ENCODE results near the gene STEAP2.

STEAP2 gene

GRCh38 chr7:90267263-90267858 is 55.8 kb downstream of the STEAP2 start:
- DNase-seq (ENCODE audit: low spot score in 2 of 2) (no peak), ATAC-seq (no peak)
- Mint-ChIP-seq H3K36me3 (no peaks in the 10 kb centered on the region), H3K27ac (no peak overlapping the region), H3K4me3 (no peak overlapping the region), H3K4me1 (no peaks in the 10 kb centered on the region), H3K9me3 (no peaks in the 10 kb centered on the region)

- H3K9me3 Mint-ChIP-seq = no peaks in the 10 kb centered on the region
- no peak overlapping the region for H3K27ac Mint-ChIP-seq
- H3K4me1 Mint-ChIP-seq = no peaks in the 10 kb centered on the region
- no peak for ATAC-seq
- no peaks in the 10 kb centered on the region for H3K36me3 Mint-ChIP-seq
- DNase-seq (ENCODE audit: low spot score in 2 of 2) = no peak
- H3K4me3 Mint-ChIP-seq = no peak overlapping the region
Measured at GRCh38 chr7:90269163-90269562, 57.6 kb downstream of the STEAP2 start.

GRCh38 chr7:90270431-90271178 is 59.1 kb downstream of the STEAP2 start:
- Mint-ChIP-seq H3K27ac (no peak overlapping the region), H3K4me1 (no peaks in the 10 kb centered on the region), H3K4me3 (no peak overlapping the region), H3K9me3 (no peaks in the 10 kb centered on the region), H3K36me3 (no peaks in the 10 kb centered on the region)
- no peak for ATAC-seq
- no peak for DNase-seq (ENCODE audit: low spot score in 2 of 2)

GRCh38 chr7:90271753-90272152 is 60.2 kb downstream of the STEAP2 start:
- H3K9me3 Mint-ChIP-seq = no peaks in the 10 kb centered on the region
- H3K4me3 Mint-ChIP-seq = no peak overlapping the region
- no peak for DNase-seq (ENCODE audit: low spot score in 2 of 2)
- H3K27ac Mint-ChIP-seq = no peak overlapping the region
- no peaks in the 10 kb centered on the region for H3K36me3 Mint-ChIP-seq
- H3K4me1 Mint-ChIP-seq = no peaks in the 10 kb centered on the region
- no peak for ATAC-seq

GRCh38 chr7:90272242-90272641 is 60.7 kb downstream of the STEAP2 start:
- DNase-seq (ENCODE audit: low spot score in 2 of 2) = no peak
- Mint-ChIP-seq H3K36me3 (no peaks in the 10 kb centered on the region), H3K4me1 (no peaks in the 10 kb centered on the region), H3K4me3 (no peak overlapping the region), H3K9me3 (no peaks in the 10 kb centered on the region), H3K27ac (no peak overlapping the region)
- no peak for ATAC-seq

- Mint-ChIP-seq H3K9me3 (no peaks in the 10 kb centered on the region), H3K36me3 (no peaks in the 10 kb centered on the region), H3K27ac (no peak overlapping the region), H3K4me3 (no peak overlapping the region), H3K4me1 (no peaks in the 10 kb centered on the region)
- no peak for DNase-seq (ENCODE audit: low spot score in 2 of 2)
- no peak for ATAC-seq
Measured at GRCh38 chr7:90274161-90274560, 62.6 kb downstream of the STEAP2 start.

- DNase-seq (ENCODE audit: low spot score in 2 of 2) = no peak
- H3K27ac Mint-ChIP-seq = no peak overlapping the region
- H3K4me1 Mint-ChIP-seq = no peaks in the 10 kb centered on the region
- ATAC-seq = no peak
- no peaks in the 10 kb centered on the region for H3K36me3 Mint-ChIP-seq
- H3K9me3 Mint-ChIP-seq = no peaks in the 10 kb centered on the region
- no peak overlapping the region for H3K4me3 Mint-ChIP-seq
Measured at GRCh38 chr7:90276033-90276728, 64.6 kb downstream of the STEAP2 start.

All from stimulated activated effector memory CD8-positive, alpha-beta T cell treated with anti-CD3 and anti-CD28 coated beads, Interleukin-12 subunit alpha, Interleukin-12 subunit beta, amount 100 ng/mL, for 72 hours (primary cell).